ENCODE measurements around the gene C21orf58. TPM values are rescaled to one million over a fixed set of nuclear protein-coding genes. Genes with fewer than 3 reads are reported as not detected.

C21orf58 gene
- total RNA-seq, 2 experiments from 2014 or later, result 59.0 to 65.4 TPM

- Mint-ChIP-seq H3K4me3 (no peak overlapping the region), H3K36me3 (ENCODE audit: low read depth) (peaks cover 57% of the 10 kb centered on the region), H3K27ac (no peak overlapping the region), H3K27me3 (ENCODE audit: low read depth) (no peaks in the 10 kb centered on the region), H3K9me3 (ENCODE audit: insufficient read depth) (no peaks in the 10 kb centered on the region), H3K4me1 (ENCODE audit: low read depth) (peaks cover 4% of the 10 kb centered on the region)
- ChIA-PET CTCF (no interaction called here), POLR2A (interaction anchor here (0.6 kb wide), 1 partner anchor 114 kb away, joined by 5 read pairs; no protein-coding TSS in a partner anchor)
- ATAC-seq (no peak), DNase-seq (no peak)
These were observed 38.3 kb upstream of the C21orf58 start for GRCh38 chr21:46361935-46362334.

- Mint-ChIP-seq H3K36me3 (ENCODE audit: low read depth) (peaks cover 55% of the 10 kb centered on the region), H3K9me3 (ENCODE audit: insufficient read depth) (no peaks in the 10 kb centered on the region), H3K27me3 (ENCODE audit: low read depth) (no peaks in the 10 kb centered on the region), H3K27ac (no peak overlapping the region), H3K4me1 (ENCODE audit: low read depth) (no peaks in the 10 kb centered on the region), H3K4me3 (no peak overlapping the region)
- ChIA-PET POLR2A (no interaction called here), CTCF (no interaction called here)
- DNase-seq (no peak), ATAC-seq (no peak)
These were observed 37.5 kb upstream of the C21orf58 start for GRCh38 chr21:46361176-46361575.

- CTCF ChIA-PET, result no interaction called here
- ATAC-seq, result no peak
- Mint-ChIP-seq H3K4me3 (no peak overlapping the region), H3K27ac (no peak overlapping the region), H3K27me3 (ENCODE audit: low read depth) (no peaks in the 10 kb centered on the region), H3K4me1 (ENCODE audit: low read depth) (peaks cover 7% of the 10 kb centered on the region), H3K9me3 (ENCODE audit: insufficient read depth) (no peaks in the 10 kb centered on the region), H3K36me3 (ENCODE audit: low read depth) (peaks cover 61% of the 10 kb centered on the region)
- no peak for DNase-seq
- POLR2A ChIA-PET, result no interaction called here
These were observed 34.2 kb upstream of the C21orf58 start for GRCh38 chr21:46357684-46358425.

GRCh38 chr21:46357335-46357604 lies 33.6 kb upstream of the C21orf58 start:
- peaks cover 62% of the 10 kb centered on the region for H3K36me3 Mint-ChIP-seq (ENCODE audit: low read depth)
- H3K4me3 Mint-ChIP-seq, result no peak overlapping the region
- ChIA-PET POLR2A (no interaction called here), CTCF (no interaction called here)
- no peaks in the 10 kb centered on the region for H3K27me3 Mint-ChIP-seq (ENCODE audit: low read depth)
- H3K9me3 Mint-ChIP-seq (ENCODE audit: insufficient read depth), result no peaks in the 10 kb centered on the region
- DNase-seq, result no peak
- no peak for ATAC-seq
- peaks cover 7% of the 10 kb centered on the region for H3K4me1 Mint-ChIP-seq (ENCODE audit: low read depth)
- no peak overlapping the region for H3K27ac Mint-ChIP-seq

- CTCF ChIA-PET, result no interaction called here
- POLR2A ChIA-PET, result no interaction called here
These were observed 33.0 kb upstream of the C21orf58 start for GRCh38 chr21:46356494-46357334.

GRCh38 chr21:46356005-46356338 lies 32.3 kb upstream of the C21orf58 start:
- POLR2A ChIA-PET, result no interaction called here
- ATAC-seq, result no peak
- peaks cover 7% of the 10 kb centered on the region for H3K4me1 Mint-ChIP-seq (ENCODE audit: low read depth)
- H3K36me3 Mint-ChIP-seq (ENCODE audit: low read depth), result peaks cover 61% of the 10 kb centered on the region
- DNase-seq, result no peak
- no peaks in the 10 kb centered on the region for H3K27me3 Mint-ChIP-seq (ENCODE audit: low read depth)
- H3K9me3 Mint-ChIP-seq (ENCODE audit: insufficient read depth), result no peaks in the 10 kb centered on the region
- CTCF ChIA-PET, result no interaction called here
- no peak overlapping the region for H3K4me3 Mint-ChIP-seq
- H3K27ac Mint-ChIP-seq, result no peak overlapping the region

More at GRCh38 chr21:46356494-46357334, 33.0 kb upstream of the C21orf58 start:
- H3K36me3 Mint-ChIP-seq (ENCODE audit: low read depth), result peaks cover 60% of the 10 kb centered on the region
- no peak overlapping the region for H3K4me3 Mint-ChIP-seq
- H3K27ac Mint-ChIP-seq, result no peak overlapping the region
- ATAC-seq, result no peak
- H3K9me3 Mint-ChIP-seq (ENCODE audit: insufficient read depth), result no peaks in the 10 kb centered on the region
- no peaks in the 10 kb centered on the region for H3K27me3 Mint-ChIP-seq (ENCODE audit: low read depth)
- H3K4me1 Mint-ChIP-seq (ENCODE audit: low read depth), result peaks cover 7% of the 10 kb centered on the region
- DNase-seq, result no peak

- ChIA-PET CTCF (no interaction called here), POLR2A (interaction anchor here (0.9 kb wide), 1 partner anchor 70 kb away, joined by 3 read pairs; no protein-coding TSS in a partner anchor)
- H3K36me3 Mint-ChIP-seq (ENCODE audit: low read depth), result peaks cover 58% of the 10 kb centered on the region
- peaks cover 7% of the 10 kb centered on the region for H3K4me1 Mint-ChIP-seq (ENCODE audit: low read depth)
- H3K27ac Mint-ChIP-seq, result peak overlapping the region; percentile 73
- no peaks in the 10 kb centered on the region for H3K9me3 Mint-ChIP-seq (ENCODE audit: insufficient read depth)
- no peaks in the 10 kb centered on the region for H3K27me3 Mint-ChIP-seq (ENCODE audit: low read depth)
- H3K4me3 Mint-ChIP-seq, result no peak overlapping the region
- ATAC-seq (peak; percentile 68), DNase-seq (peak; percentile 53)
These were observed 31.7 kb upstream of the C21orf58 start for GRCh38 chr21:46355161-46356004.

- ATAC-seq (no peak), DNase-seq (no peak)
- no peak overlapping the region for H3K27ac Mint-ChIP-seq
- POLR2A ChIA-PET, result no interaction called here
- peaks cover 7% of the 10 kb centered on the region for H3K4me1 Mint-ChIP-seq (ENCODE audit: low read depth)
- no peak overlapping the region for H3K4me3 Mint-ChIP-seq
- peaks cover 61% of the 10 kb centered on the region for H3K36me3 Mint-ChIP-seq (ENCODE audit: low read depth)
- H3K9me3 Mint-ChIP-seq (ENCODE audit: insufficient read depth), result no peaks in the 10 kb centered on the region
- no peaks in the 10 kb centered on the region for H3K27me3 Mint-ChIP-seq (ENCODE audit: low read depth)
- CTCF ChIA-PET, result no interaction called here
These were observed 30.8 kb upstream of the C21orf58 start for GRCh38 chr21:46354518-46354917.

- no peaks in the 10 kb centered on the region for H3K9me3 Mint-ChIP-seq (ENCODE audit: insufficient read depth)
- ChIA-PET CTCF (no interaction called here), POLR2A (no interaction called here)
- H3K4me1 Mint-ChIP-seq (ENCODE audit: low read depth), result peaks cover 7% of the 10 kb centered on the region
- peaks cover 64% of the 10 kb centered on the region for H3K36me3 Mint-ChIP-seq (ENCODE audit: low read depth)
- DNase-seq (no peak), ATAC-seq (no peak)
- H3K4me3 Mint-ChIP-seq, result no peak overlapping the region
- no peak overlapping the region for H3K27ac Mint-ChIP-seq
- no peaks in the 10 kb centered on the region for H3K27me3 Mint-ChIP-seq (ENCODE audit: low read depth)
These were observed 30.4 kb upstream of the C21orf58 start for GRCh38 chr21:46354046-46354445.

- H3K9me3 Mint-ChIP-seq (ENCODE audit: insufficient read depth), result no peaks in the 10 kb centered on the region
- CTCF ChIA-PET, result no interaction called here
- H3K27me3 Mint-ChIP-seq (ENCODE audit: low read depth), result no peaks in the 10 kb centered on the region
- no peak for ATAC-seq
- DNase-seq, result no peak
- H3K27ac Mint-ChIP-seq, result no peak overlapping the region
- POLR2A ChIA-PET, result no interaction called here
- H3K4me3 Mint-ChIP-seq, result no peak overlapping the region
- peaks cover 66% of the 10 kb centered on the region for H3K36me3 Mint-ChIP-seq (ENCODE audit: low read depth)
- peaks cover 7% of the 10 kb centered on the region for H3K4me1 Mint-ChIP-seq (ENCODE audit: low read depth)
These were observed 29.2 kb upstream of the C21orf58 start for GRCh38 chr21:46352913-46353312.

- ChIA-PET POLR2A (no interaction called here), CTCF (no interaction called here)
- no peak overlapping the region for H3K4me3 Mint-ChIP-seq
- DNase-seq (no peak), ATAC-seq (no peak)
- no peak overlapping the region for H3K27ac Mint-ChIP-seq
- peaks cover 63% of the 10 kb centered on the region for H3K36me3 Mint-ChIP-seq (ENCODE audit: low read depth)
- no peaks in the 10 kb centered on the region for H3K27me3 Mint-ChIP-seq (ENCODE audit: low read depth)
- H3K9me3 Mint-ChIP-seq (ENCODE audit: insufficient read depth), result no peaks in the 10 kb centered on the region
- peaks cover 7% of the 10 kb centered on the region for H3K4me1 Mint-ChIP-seq (ENCODE audit: low read depth)
These were observed 28.5 kb upstream of the C21orf58 start for GRCh38 chr21:46352164-46352515.

- no peak for ATAC-seq
- peaks cover 64% of the 10 kb centered on the region for H3K36me3 Mint-ChIP-seq (ENCODE audit: low read depth)
- H3K4me1 Mint-ChIP-seq (ENCODE audit: low read depth), result peaks cover 7% of the 10 kb centered on the region
- CTCF ChIA-PET, result no interaction called here
- DNase-seq, result no peak
- POLR2A ChIA-PET, result no interaction called here
- no peak overlapping the region for H3K27ac Mint-ChIP-seq
- no peaks in the 10 kb centered on the region for H3K9me3 Mint-ChIP-seq (ENCODE audit: insufficient read depth)
- no peak overlapping the region for H3K4me3 Mint-ChIP-seq
- H3K27me3 Mint-ChIP-seq (ENCODE audit: low read depth), result no peaks in the 10 kb centered on the region
These were observed 27.9 kb upstream of the C21orf58 start for GRCh38 chr21:46351476-46352163.
